ENCODE data around the gene SKAP1.

The SKAP1 gene

GRCh38 chr17:48444516-48445247 lies 14.7 kb upstream of the SKAP1 start:
- Histone ChIP-seq H3K4me2 (ENCODE audit: low read length) (no peak overlapping the region), H3K27me3 (ENCODE audit: control insufficient read depth, insufficient read depth, low read length) (peaks cover 2% of the 10 kb centered on the region), H3K4me3 (ENCODE audit: low read length) (no peak overlapping the region), H3K9me3 (replicated peaks; ENCODE audit: low read length) (no peaks in the 10 kb centered on the region), H3K4me1 (ENCODE audit: control insufficient read depth, insufficient read depth, low read length) (no peaks in the 10 kb centered on the region), H3K9ac (ENCODE audit: low read depth, low read length) (no peak overlapping the region), H3K36me3 (ENCODE audit: insufficient read depth, low read length) (no peaks in the 10 kb centered on the region)

GRCh38 chr17:48443712-48444111 lies 13.7 kb upstream of the SKAP1 start:
- H3K36me3 ChIP-seq (ENCODE audit: insufficient read depth, low read length), result no peaks in the 10 kb centered on the region
- no peak overlapping the region for H3K4me3 ChIP-seq (ENCODE audit: low read length)
- no peak overlapping the region for H3K4me2 ChIP-seq (ENCODE audit: low read length)
- H3K27me3 ChIP-seq (ENCODE audit: control insufficient read depth, insufficient read depth, low read length), result peaks cover 7% of the 10 kb centered on the region
- no peaks in the 10 kb centered on the region for H3K4me1 ChIP-seq (ENCODE audit: control insufficient read depth, insufficient read depth, low read length)
- H3K9ac ChIP-seq (ENCODE audit: low read depth, low read length), result no peak overlapping the region
- no peaks in the 10 kb centered on the region for H3K9me3 ChIP-seq (replicated peaks; ENCODE audit: low read length)

GRCh38 chr17:48442819-48443218 lies 12.8 kb upstream of the SKAP1 start:
- Histone ChIP-seq H3K4me1 (ENCODE audit: control insufficient read depth, insufficient read depth, low read length) (no peaks in the 10 kb centered on the region), H3K4me3 (ENCODE audit: low read length) (no peak overlapping the region)

GRCh38 chr17:48441862-48442261 lies 11.8 kb upstream of the SKAP1 start:
- Histone ChIP-seq H3K4me3 (ENCODE audit: low read length) (no peak overlapping the region), H3K27me3 (ENCODE audit: control insufficient read depth, insufficient read depth, low read length) (peaks cover 9% of the 10 kb centered on the region), H3K4me2 (ENCODE audit: low read length) (no peak overlapping the region), H3K36me3 (ENCODE audit: insufficient read depth, low read length) (no peaks in the 10 kb centered on the region), H3K4me1 (ENCODE audit: control insufficient read depth, insufficient read depth, low read length) (no peaks in the 10 kb centered on the region), H3K9me3 (replicated peaks; ENCODE audit: low read length) (no peaks in the 10 kb centered on the region), H3K9ac (ENCODE audit: low read depth, low read length) (no peak overlapping the region)

More at GRCh38 chr17:48442819-48443218, 12.8 kb upstream of the SKAP1 start:
- Histone ChIP-seq H3K4me2 (ENCODE audit: low read length) (no peak overlapping the region), H3K36me3 (ENCODE audit: insufficient read depth, low read length) (no peaks in the 10 kb centered on the region), H3K9ac (ENCODE audit: low read depth, low read length) (no peak overlapping the region), H3K27me3 (ENCODE audit: control insufficient read depth, insufficient read depth, low read length) (peaks cover 7% of the 10 kb centered on the region), H3K9me3 (replicated peaks; ENCODE audit: low read length) (no peaks in the 10 kb centered on the region)

- Histone ChIP-seq H3K4me3 (ENCODE audit: low read length) (no peak overlapping the region), H3K27me3 (ENCODE audit: control insufficient read depth, insufficient read depth, low read length) (peaks cover 13% of the 10 kb centered on the region), H3K4me1 (ENCODE audit: control insufficient read depth, insufficient read depth, low read length) (no peaks in the 10 kb centered on the region)
Measured at GRCh38 chr17:48441231-48441711, 11.3 kb upstream of the SKAP1 start.

GRCh38 chr17:48440669-48441068 lies 10.7 kb upstream of the SKAP1 start:
- H3K4me3 ChIP-seq (ENCODE audit: low read length), result no peak overlapping the region
- no peaks in the 10 kb centered on the region for H3K9me3 ChIP-seq (replicated peaks; ENCODE audit: low read length)
- H3K36me3 ChIP-seq (ENCODE audit: insufficient read depth, low read length), result no peaks in the 10 kb centered on the region
- no peak overlapping the region for H3K9ac ChIP-seq (ENCODE audit: low read depth, low read length)
- peaks cover 15% of the 10 kb centered on the region for H3K27me3 ChIP-seq (ENCODE audit: control insufficient read depth, insufficient read depth, low read length)
- H3K4me1 ChIP-seq (ENCODE audit: control insufficient read depth, insufficient read depth, low read length), result no peaks in the 10 kb centered on the region
- no peak overlapping the region for H3K4me2 ChIP-seq (ENCODE audit: low read length)

More at GRCh38 chr17:48441231-48441711, 11.3 kb upstream of the SKAP1 start:
- H3K36me3 ChIP-seq (ENCODE audit: insufficient read depth, low read length), result no peaks in the 10 kb centered on the region
- no peak overlapping the region for H3K9ac ChIP-seq (ENCODE audit: low read depth, low read length)
- H3K4me2 ChIP-seq (ENCODE audit: low read length), result no peak overlapping the region
- no peaks in the 10 kb centered on the region for H3K9me3 ChIP-seq (replicated peaks; ENCODE audit: low read length)

GRCh38 chr17:48439875-48440505 lies 10.0 kb upstream of the SKAP1 start:
- Histone ChIP-seq H3K4me3 (ENCODE audit: low read length) (no peak overlapping the region), H3K9ac (ENCODE audit: low read depth, low read length) (no peak overlapping the region), H3K27me3 (ENCODE audit: control insufficient read depth, insufficient read depth, low read length) (peaks cover 20% of the 10 kb centered on the region), H3K9me3 (replicated peaks; ENCODE audit: low read length) (no peaks in the 10 kb centered on the region), H3K4me2 (ENCODE audit: low read length) (no peak overlapping the region), H3K4me1 (ENCODE audit: control insufficient read depth, insufficient read depth, low read length) (no peaks in the 10 kb centered on the region), H3K36me3 (ENCODE audit: insufficient read depth, low read length) (no peaks in the 10 kb centered on the region)

- Histone ChIP-seq H3K36me3 (ENCODE audit: insufficient read depth, low read length) (no peaks in the 10 kb centered on the region), H3K4me3 (ENCODE audit: low read length) (no peak overlapping the region), H3K27me3 (ENCODE audit: control insufficient read depth, insufficient read depth, low read length) (peaks cover 21% of the 10 kb centered on the region), H3K4me2 (ENCODE audit: low read length) (no peak overlapping the region), H3K9me3 (replicated peaks; ENCODE audit: low read length) (no peaks in the 10 kb centered on the region), H3K9ac (ENCODE audit: low read depth, low read length) (no peak overlapping the region), H3K4me1 (ENCODE audit: control insufficient read depth, insufficient read depth, low read length) (no peaks in the 10 kb centered on the region)
Measured at GRCh38 chr17:48439110-48439850, 9.3 kb upstream of the SKAP1 start.

GRCh38 chr17:48438516-48439061 lies 8.6 kb upstream of the SKAP1 start:
- Histone ChIP-seq H3K27me3 (ENCODE audit: control insufficient read depth, insufficient read depth, low read length) (peaks cover 26% of the 10 kb centered on the region), H3K4me2 (ENCODE audit: low read length) (no peak overlapping the region), H3K36me3 (ENCODE audit: insufficient read depth, low read length) (no peaks in the 10 kb centered on the region), H3K9ac (ENCODE audit: low read depth, low read length) (no peak overlapping the region), H3K9me3 (replicated peaks; ENCODE audit: low read length) (no peaks in the 10 kb centered on the region), H3K4me1 (ENCODE audit: control insufficient read depth, insufficient read depth, low read length) (no peaks in the 10 kb centered on the region), H3K4me3 (ENCODE audit: low read length) (no peak overlapping the region)

GRCh38 chr17:48433896-48434295 lies 3.9 kb upstream of the SKAP1 start:
- Histone ChIP-seq H3K4me3 (ENCODE audit: low read length) (no peak overlapping the region), H3K27me3 (ENCODE audit: control insufficient read depth, insufficient read depth, low read length) (peaks cover 59% of the 10 kb centered on the region), H3K4me1 (ENCODE audit: control insufficient read depth, insufficient read depth, low read length) (no peaks in the 10 kb centered on the region)

More at GRCh38 chr17:48433896-48434295, 3.9 kb upstream of the SKAP1 start:
- H3K9me3 ChIP-seq (replicated peaks; ENCODE audit: low read length), result no peaks in the 10 kb centered on the region
- H3K9ac ChIP-seq (ENCODE audit: low read depth, low read length), result no peak overlapping the region
- H3K4me2 ChIP-seq (ENCODE audit: low read length), result no peak overlapping the region
- H3K36me3 ChIP-seq (ENCODE audit: insufficient read depth, low read length), result no peaks in the 10 kb centered on the region

Data from skeletal muscle satellite cell (primary cell).